ENCODE results near the gene KLHL29. TPM values are rescaled to one million over a fixed set of nuclear protein-coding genes. Genes with fewer than 3 reads are reported as not detected.

KLHL29 gene
- total and polyA plus RNA-seq, 8 donors, result 0.91 to 6.6 (median 2.6) TPM

- no peak for TF ChIP-seq CTCF (IDR thresholded peaks at IDR 0.05)
- Histone ChIP-seq H3K36me3 (no peaks in the 10 kb centered on the region), H3K9me3 (no peaks in the 10 kb centered on the region), H3K4me1 (no peaks in the 10 kb centered on the region), H3K4me3 (no peak overlapping the region), H3K27me3 (no peaks in the 10 kb centered on the region), H3K27ac (no peak overlapping the region)
- no peak for FAIRE-seq
- ATAC-seq, result no peak
- DNase-seq, result no peak
- intact Hi-C loops (cut with DNase I), result no loop called here
- WGBS, 2 donors, result 67 to 77% methylated on average over 4 of the region's 4 CpGs
These were observed 108.9 kb downstream of the KLHL29 start for GRCh38 chr2:23493846-23494245.

- H3K27ac ChIP-seq, result no peak overlapping the region
- no peak for ATAC-seq
- DNase-seq, result peak in 1 of 6 donors; percentile 11
- no peaks in the 10 kb centered on the region for H3K36me3 ChIP-seq
- TF ChIP-seq CTCF (IDR thresholded peaks at IDR 0.05), result no peak
- H3K4me1 ChIP-seq, result no peaks in the 10 kb centered on the region
- no peaks in the 10 kb centered on the region for H3K9me3 ChIP-seq
- WGBS, 2 donors, result 57 to 60% methylated on average over 8 of the region's 8 CpGs
- H3K4me3 ChIP-seq, result no peak overlapping the region
- intact Hi-C loops (cut with DNase I), result no loop called here
- no peaks in the 10 kb centered on the region for H3K27me3 ChIP-seq
- no peak for FAIRE-seq
These were observed 109.3 kb downstream of the KLHL29 start for GRCh38 chr2:23494286-23494685.

- H3K9me3 ChIP-seq, result no peaks in the 10 kb centered on the region
- H3K27ac ChIP-seq, result no peak overlapping the region
- no peak for FAIRE-seq
- peak in 1 of 6 donors; percentile 43 for DNase-seq
- ATAC-seq, result no peak
- no peaks in the 10 kb centered on the region for H3K4me1 ChIP-seq
- 76 to 86% methylated on average over 19 of the region's 19 CpGs for WGBS, 2 donors
- no peak for TF ChIP-seq CTCF (IDR thresholded peaks at IDR 0.05)
- no peak overlapping the region for H3K4me3 ChIP-seq
- no peaks in the 10 kb centered on the region for H3K27me3 ChIP-seq
- no peaks in the 10 kb centered on the region for H3K36me3 ChIP-seq
- intact Hi-C loops (cut with DNase I), result no loop called here
These were observed 110.7 kb downstream of the KLHL29 start for GRCh38 chr2:23495661-23496114.

GRCh38 chr2:23496456-23496855 is 111.5 kb downstream of the KLHL29 start:
- intact Hi-C loops (cut with DNase I), result no loop called here
- H3K9me3 ChIP-seq, result no peaks in the 10 kb centered on the region
- no peak overlapping the region for H3K27ac ChIP-seq
- no peak overlapping the region for H3K4me3 ChIP-seq
- WGBS, 2 donors, result 76 to 91% methylated on average over 5 of the region's 5 CpGs
- DNase-seq, result peak in 1 of 6 donors; percentile 39
- no peak for ATAC-seq
- FAIRE-seq, result no peak
- no peaks in the 10 kb centered on the region for H3K27me3 ChIP-seq
- H3K4me1 ChIP-seq, result no peaks in the 10 kb centered on the region
- H3K36me3 ChIP-seq, result no peaks in the 10 kb centered on the region
- no peak for TF ChIP-seq CTCF (IDR thresholded peaks at IDR 0.05)

- H3K27me3 ChIP-seq, result no peaks in the 10 kb centered on the region
- H3K36me3 ChIP-seq, result no peaks in the 10 kb centered on the region
- H3K9me3 ChIP-seq, result no peaks in the 10 kb centered on the region
- FAIRE-seq (no peak), DNase-seq (peak in 2 of 6 donors; percentile 12 to 29), ATAC-seq (peak in 2 of 4 donors; percentile 29 to 57)
- WGBS, 2 donors, result 65 to 71% methylated on average over 7 of the region's 7 CpGs
- no peak for TF ChIP-seq CTCF (IDR thresholded peaks at IDR 0.05)
- H3K4me3 ChIP-seq, result no peak overlapping the region
- no peak overlapping the region for H3K27ac ChIP-seq
- intact Hi-C loops (cut with DNase I), result no loop called here
- no peaks in the 10 kb centered on the region for H3K4me1 ChIP-seq
These were observed 112.1 kb downstream of the KLHL29 start for GRCh38 chr2:23497063-23497462.

Measured in pancreas (tissue), 10 donors.